H1 (cell line): ENCODE data around the gene MTX1. TPM values are rescaled to one million over a fixed set of nuclear protein-coding genes. Genes with fewer than 3 reads are reported as not detected.
"Not testable (repeated sequence)": the region's sequence is repeated elsewhere in the genome, so short reads cannot be mapped to it uniquely, and the experiment has no call there.

Experiments used
- CTCF ChIA-PET: fragments of 300-600 bp; sonication (Branson Sonifier 250); formaldehyde crosslinking; loops from one replicate; lab custom pipeline; 2021; ENCODE audit not compliant: partially characterized antibody; lab: Charles Lee
- POLR2A ChIA-PET: fragments of 300-600 bp; sonication (Branson Sonifier 250); formaldehyde crosslinking; loops from one replicate; lab custom pipeline; 2021; ENCODE audit warnings: inconsistent platforms; ENCODE audit not compliant: partially characterized antibody; lab: Charles Lee
- DNase-seq, 2 experiments: peaks; one replicate each; pipeline versions ENCODE4 v3.0.0 to v3.0.0-alpha.2; 2010 to 2022; ENCODE audit warnings: low spot score in 2 of 2, low read depth in 1 of 2, mixed read lengths in 1 of 2
- FAIRE-seq: peaks from 2 replicates; lab custom pipeline; 2011; peaks lifted over from hg19 to GRCh38; lab: Jason Lieb, UNC
- H2AFZ ChIP-seq: 2 replicates; pipeline ENCODE4 v1.8.1; 2012; ENCODE audit warnings: low read length, inconsistent platforms
- H2AK5ac ChIP-seq: 2 replicates; pipeline ENCODE4 v1.6.1; 2013; ENCODE audit warnings: low read depth, low read length
- H2BK120ac ChIP-seq: replicated peaks from 2 replicates; pipeline ENCODE3; 2013; ENCODE audit warnings: low read depth, low read length, inconsistent platforms
- H2BK12ac ChIP-seq: 2 replicates; pipeline ENCODE4 v1.6.1; 2013; ENCODE audit warnings: low read depth, low read length
- H2BK15ac ChIP-seq: 2 replicates; pipeline ENCODE4 v1.6.1; 2013; ENCODE audit warnings: low read length
- H2BK20ac ChIP-seq: 2 replicates; pipeline ENCODE4 v1.6.1; 2013; ENCODE audit warnings: low read length
- H2BK5ac ChIP-seq: 2 replicates; pipeline ENCODE4 v1.6.1; 2013; ENCODE audit warnings: low read depth, low read length
- H3K14ac ChIP-seq: 2 replicates; pipeline ENCODE4 v1.6.1; 2013; ENCODE audit warnings: inconsistent platforms; ENCODE audit not compliant: insufficient read length
- H3K18ac ChIP-seq: 2 replicates; pipeline ENCODE4 v1.6.1; 2013; ENCODE audit warnings: low read length; ENCODE audit errors: extremely low read depth
- H3K23ac ChIP-seq: 2 replicates; pipeline ENCODE4 v1.6.1; 2013; ENCODE audit warnings: inconsistent platforms; ENCODE audit not compliant: insufficient read length
- H3K23me2 ChIP-seq: 2 replicates; pipeline ENCODE4 v1.6.1; 2013; ENCODE audit warnings: low read depth, low read length
- H3K27ac ChIP-seq: 2 replicates; pipeline ENCODE4 v1.6.1; 2011; ENCODE audit warnings: low read depth, low read length, inconsistent platforms
- H3K27me3 ChIP-seq, 4 experiments: replicated peaks in 1 of 4; 1 replicate in 1 of 4; 2 replicates in 3 of 4; pipeline versions ENCODE4 v1.6.1 to v1.8.1; 2011 to 2013; ENCODE audit warnings: low read length in 3 of 4, mild to moderate bottlenecking in 3 of 4, inconsistent platforms in 2 of 4, mixed read lengths in 2 of 4, moderate library complexity in 1 of 4; ENCODE audit not compliant: control insufficient read depth in 3 of 4, insufficient read depth in 3 of 4; ENCODE audit errors: extremely low read depth in 1 of 4
- H3K36me3 ChIP-seq, 4 experiments: 2 replicates each; pipeline versions ENCODE4 v1.6.1 to v1.8.1; 2011 to 2013; ENCODE audit warnings: mild to moderate bottlenecking in 4 of 4, low read length in 3 of 4, moderate library complexity in 2 of 4, control low read depth in 1 of 4, inconsistent platforms in 1 of 4; ENCODE audit not compliant: insufficient read depth in 4 of 4, control insufficient read depth in 2 of 4
- H3K4ac ChIP-seq: replicated peaks from 2 replicates; pipeline ENCODE3; 2013; ENCODE audit warnings: low read length, low read depth, mixed read lengths, inconsistent platforms; ENCODE audit not compliant: insufficient read length
- H3K4me1 ChIP-seq, 4 experiments: replicated peaks in 1 of 4; 1 replicate in 1 of 4; 2 replicates in 3 of 4; pipeline versions ENCODE4 v1.6.1 to v1.8.1; 2011 to 2013; ENCODE audit warnings: low read length in 3 of 4, inconsistent platforms in 2 of 4, mixed read lengths in 1 of 4; ENCODE audit not compliant: insufficient read depth in 4 of 4, control insufficient read depth in 3 of 4
- H3K4me2 ChIP-seq, 2 experiments: 2 replicates each; pipeline versions ENCODE4 v1.6.1 to v1.8.1; 2011 to 2013; ENCODE audit warnings: low read depth in 2 of 2, low read length in 2 of 2, control low read depth in 1 of 2, inconsistent platforms in 1 of 2, mild to moderate bottlenecking in 1 of 2; ENCODE audit not compliant: insufficient read depth in 1 of 2
- H3K4me3 ChIP-seq, 4 experiments: fragments of 200-600, 300-600 bp in 1 of 4; sonication (generic), shearing (Covaris generic), sonication (Bioruptor Twin) in 1 of 4; 2 replicates each; pipeline versions ENCODE4 v1.5.1 to v1.8.1; 2011 to 2016; ENCODE audit warnings: low read length in 4 of 4, low read depth in 3 of 4, control low read depth in 2 of 4, inconsistent platforms in 2 of 4, mild to moderate bottlenecking in 2 of 4, mixed read lengths in 1 of 4, moderate library complexity in 1 of 4; ENCODE audit not compliant: insufficient read depth in 2 of 4; ENCODE audit errors: extremely low read depth in 1 of 4
- H3K56ac ChIP-seq: replicated peaks from 2 replicates; pipeline ENCODE3; 2013; ENCODE audit warnings: low read depth, mild to moderate bottlenecking, mixed read lengths, low read length, inconsistent platforms; ENCODE audit not compliant: insufficient read length
- H3K79me1 ChIP-seq: 2 replicates; pipeline ENCODE4 v1.6.1; 2013; ENCODE audit warnings: low read depth, low read length, control low read depth
- H3K79me2 ChIP-seq, 2 experiments: 2 replicates each; pipeline versions ENCODE4 v1.6.1 to v1.8.1; 2012 to 2013; ENCODE audit warnings: low read length in 2 of 2, mild to moderate bottlenecking in 2 of 2, inconsistent platforms in 1 of 2; ENCODE audit not compliant: insufficient read depth in 2 of 2, control insufficient read depth in 1 of 2
- H3K9ac ChIP-seq, 4 experiments: replicated peaks in 1 of 4; 1 replicate in 1 of 4; 2 replicates in 3 of 4; pipeline versions ENCODE4 v1.6.1 to v1.8.1; 2011 to 2013; ENCODE audit warnings: low read depth in 3 of 4, low read length in 3 of 4, control low read depth in 2 of 4, mild to moderate bottlenecking in 2 of 4, moderate library complexity in 2 of 4, inconsistent platforms in 1 of 4; ENCODE audit errors: extremely low read depth in 1 of 4
- H3K9me3 ChIP-seq, 2 experiments: 2 replicates each; pipeline versions ENCODE4 v1.6.1 to v1.8.1; 2012 to 2013; ENCODE audit warnings: mild to moderate bottlenecking in 2 of 2, moderate library complexity in 2 of 2, control low read depth in 1 of 2, inconsistent platforms in 1 of 2, low read depth in 1 of 2, low read length in 1 of 2, mixed read lengths in 1 of 2; ENCODE audit not compliant: insufficient read depth in 2 of 2
- H4K20me1 ChIP-seq, 2 experiments: replicated peaks in 1 of 2; 2 replicates each; pipeline versions ENCODE3 to v1.8.1; 2011 to 2013; ENCODE audit warnings: inconsistent platforms in 2 of 2, low read length in 2 of 2, mild to moderate bottlenecking in 1 of 2; ENCODE audit not compliant: insufficient read depth in 2 of 2, control insufficient read depth in 1 of 2
- H4K5ac ChIP-seq: 2 replicates; pipeline ENCODE4 v1.6.1; 2013; ENCODE audit warnings: low read length, low read depth, mixed read lengths, inconsistent platforms; ENCODE audit not compliant: insufficient read length
- H4K8ac ChIP-seq: 2 replicates; pipeline ENCODE4 v1.8.0; 2013; ENCODE audit warnings: mild to moderate bottlenecking, moderate library complexity, low read length, inconsistent platforms; ENCODE audit not compliant: insufficient read depth; ENCODE audit errors: extremely low read depth
- H4K91ac ChIP-seq: replicated peaks from 2 replicates; pipeline ENCODE3; 2013; ENCODE audit warnings: low read length, mixed read lengths, inconsistent platforms; ENCODE audit not compliant: insufficient read length
- WGBS, 2 experiments: shearing (Covaris generic) in 1 of 2; methylation state at CpG; one replicate each; pipeline versions ENCODE4 v1.1.6 to v1.1.7; 2013 to 2015; ENCODE audit warnings: low lambda C conversion rate in 2 of 2, mixed read lengths in 2 of 2, inconsistent platforms in 1 of 2, low coverage in 1 of 2, missing lambda C conversion rate in 1 of 2; ENCODE audit not compliant: insufficient replicate concordance in 2 of 2, insufficient coverage in 1 of 2, insufficient read length in 1 of 2; ENCODE audit errors: extremely low coverage in 1 of 2, missing lambda C conversion rate in 1 of 2; 5-methylcytosine and 5-hydroxymethylcytosine counted together
- polyA plus RNA-seq, 7 experiments: library from polyadenylated mRNA; depleted of rRNA in 3 of 7; stranded (reverse) in 5 of 7; unstranded in 2 of 7; fragments of >200 nt in 5 of 7; fragments of 200-250 nt in 2 of 7; gene quantifications; 1 replicate in 5 of 7; 2 replicates in 1 of 7; 4 replicates in 1 of 7; pipeline versions ENCODE4 v1.2.1 to v1.2.3, GENCODE V29; 2011 to 2013; ENCODE audit warnings: missing spikeins in 2 of 7, mixed read lengths in 2 of 7
- total RNA-seq: library from RNA; stranded (reverse); fragmentation: NEBNext Ultra II Directional; extraction: Animal tissue kit (Norgen Biotek cat#: 25700); gene quantifications from 2 replicates; pipeline ENCODE4 v1.2.1, GENCODE V29; 2021

MTX1 gene
- total and polyA plus RNA-seq, 2 of the 8 experiments (the other 6 are each of a cell fraction or from before 2014, with no cell fraction given): 47.9 to 131 TPM

- H3K27me3 ChIP-seq, H3K14ac ChIP-seq, H3K79me2 ChIP-seq, H3K4me3 ChIP-seq, H4K5ac ChIP-seq, H2AK5ac ChIP-seq, DNase-seq, H3K9me3 ChIP-seq, H3K9ac ChIP-seq, H3K27ac ChIP-seq, H4K91ac ChIP-seq, FAIRE-seq, H4K8ac ChIP-seq, H2BK5ac ChIP-seq, H3K79me1 ChIP-seq, H3K4me1 ChIP-seq, H3K4me2 ChIP-seq, H2BK15ac ChIP-seq, H4K20me1 ChIP-seq, H3K18ac ChIP-seq, H3K23ac ChIP-seq, H3K36me3 ChIP-seq, H2AFZ ChIP-seq, H2BK20ac ChIP-seq, H2BK12ac ChIP-seq, H3K23me2 ChIP-seq, H3K56ac ChIP-seq, H2BK120ac ChIP-seq, H3K4ac ChIP-seq: not testable (repeated sequence)
- WGBS, 2 experiments: 94% methylated on average over 10 of the region's 10 CpGs; no CpG with 5 or more reads in 1 of the 2 experiments
- POLR2A ChIA-PET: interaction anchor here (0.9 to 11.9 kb wide), 7 partner anchors 9 to 102 kb away, joined by 3 to 235 read pairs (median 5); partner anchors contain the start of genes KRTCAP2, MTX1, SCAMP3 and THBS3
- CTCF ChIA-PET: interaction anchor here (2.5 kb wide), 1 partner anchor 13 kb away, joined by 16 read pairs; the partner anchor contains the start of genes MTX1 and THBS3
Observed at GRCh38 chr1:155220211-155220965, 11.9 kb downstream of the MTX1 start.
